OCI-LY7 (cell line): ENCODE results near the gene HMGCLL1. TPM values are rescaled to one million over a fixed set of nuclear protein-coding genes. Genes with fewer than 3 reads are reported as not detected.

Experiments used
- BruUV-seq: library from RNA; stranded (reverse); fragments of 400-500 nt; replicated peaks from 2 replicates; lab custom pipeline; 2021; lab: Mats Ljungman, UMichigan
- CTCF ChIA-PET: fragments of 300-600 bp; sonication (Branson Sonifier 250); formaldehyde crosslinking; loops from one replicate; lab custom pipeline; 2022; ENCODE audit warnings: antibody characterized with exemption; ENCODE audit not compliant: unreplicated experiment; lab: Charles Lee
- POLR2A ChIA-PET: fragments of 300-600 bp; sonication (Branson Sonifier 250); formaldehyde crosslinking; loops from one replicate; lab custom pipeline; 2022; ENCODE audit warnings: antibody characterized with exemption; lab: Charles Lee
- DNase-seq: peaks from one replicate; pipeline ENCODE4 v3.0.0-alpha.2; 2015; ENCODE audit warnings: low spot score
- H2AFZ ChIP-seq: fragments of 200-600 bp; sonication (generic), shearing (Covaris generic); 2 replicates; pipeline ENCODE4 v1.6.1; 2014; ENCODE audit warnings: mild to moderate bottlenecking, antibody characterized with exemption, low read length, moderate library complexity
- H3K27ac ChIP-seq: fragments of 200-600 bp; sonication (generic); 2 replicates; pipeline ENCODE4 v1.5.1; 2014; ENCODE audit warnings: mixed run types, low read depth, mild to moderate bottlenecking, moderate library complexity, low read length, inconsistent platforms; ENCODE audit not compliant: poor library complexity, severe bottlenecking
- H3K36me3 ChIP-seq: fragments of 200-600 bp; sonication (generic); 2 replicates; pipeline ENCODE4 v1.6.1; 2014; ENCODE audit warnings: mild to moderate bottlenecking, antibody characterized with exemption, low read length, moderate library complexity, mixed read lengths; ENCODE audit not compliant: insufficient read depth
- H3K4me1 ChIP-seq: fragments of 200-600 bp; sonication (generic); 2 replicates; pipeline ENCODE4 v1.5.1; 2014; ENCODE audit warnings: mild to moderate bottlenecking, low read length; ENCODE audit not compliant: insufficient read depth, poor library complexity, severe bottlenecking
- H3K4me2 ChIP-seq: fragments of 200-600 bp; sonication (generic); 2 replicates; pipeline ENCODE4 v1.6.1; 2014; ENCODE audit warnings: mild to moderate bottlenecking, low read length
- H3K4me3 ChIP-seq: fragments of 200-600 bp; sonication (generic); 2 replicates; pipeline ENCODE4 v1.5.1; 2014; ENCODE audit warnings: mild to moderate bottlenecking, low read depth, low read length; ENCODE audit not compliant: poor library complexity, severe bottlenecking
- H3K79me2 ChIP-seq: fragments of 200-600 bp; sonication (generic); 2 replicates; pipeline ENCODE4 v1.6.1; 2016; ENCODE audit warnings: low read depth, mild to moderate bottlenecking, low read length, moderate library complexity, mixed read lengths; ENCODE audit not compliant: insufficient read depth
- H3K9me2 ChIP-seq: fragments of 200-600 bp; sonication (generic); 2 replicates; pipeline ENCODE4 v1.6.1; 2016; ENCODE audit warnings: mild to moderate bottlenecking, low read length, mixed read lengths; ENCODE audit not compliant: insufficient read depth
- H3K9me3 ChIP-seq: fragments of 200-600 bp; sonication (generic); 2 replicates; pipeline ENCODE4 v1.6.1; 2014; ENCODE audit warnings: mild to moderate bottlenecking, mixed run types, low read length, mixed read lengths
- H4K20me1 ChIP-seq: fragments of 200-600 bp; sonication (generic); 2 replicates; pipeline ENCODE4 v1.6.1; 2014; ENCODE audit warnings: mild to moderate bottlenecking, antibody characterized with exemption, low read length, moderate library complexity, mixed read lengths; ENCODE audit not compliant: insufficient read depth
- CTCF ChIP-seq: fragments of 200-600 bp; sonication (generic); conservative IDR thresholded peaks from 2 replicates; pipeline ENCODE4 v1.5.1; 2014; ENCODE audit warnings: mild to moderate bottlenecking, antibody characterized with exemption, low read length, moderate library complexity, mixed read lengths
- EZH2phosphoT487 ChIP-seq: fragments of 200-600 bp; sonication (generic); IDR thresholded peaks from 2 replicates; pipeline ENCODE4 v1.6.1; 2018; ENCODE audit warnings: low read depth, borderline replicate concordance, mild to moderate bottlenecking, mixed run types, antibody characterized with exemption, low read length, moderate library complexity, mixed read lengths
- intact Hi-C: fragments of 100-400 bp; cut with micrococcal nuclease; formaldehyde crosslinking; loops from one replicate; pipeline ENCODE4 v1.10.0; 2022; ENCODE audit not compliant: unreplicated experiment
- total RNA-seq, 2 experiments: library from RNA; depleted of rRNA in 1 of 2; stranded (reverse); fragments of >200 nt in 1 of 2; shearing (Covaris generic) in 1 of 2; gene quantifications; 2 replicates each; pipeline ENCODE4 v1.2.3, GENCODE V29; 2014 to 2022

Gene HMGCLL1
- total RNA-seq, 2 experiments from 2014 or later, result not detected

- no peak overlapping the region for H3K27ac ChIP-seq
- H3K4me3 ChIP-seq, result no peak overlapping the region
- no TSS peak for BruUV-seq
- H2AFZ ChIP-seq, result no peak overlapping the region
- no peaks in the 10 kb centered on the region for H4K20me1 ChIP-seq
- no peak overlapping the region for H3K4me2 ChIP-seq
- H3K9me2 ChIP-seq, result no peaks in the 10 kb centered on the region
- ChIA-PET POLR2A (interaction anchor here (0.7 to 1.0 kb wide), 2 partner anchors 17 to 34 kb away, joined by 3 read pairs; no protein-coding TSS in a partner anchor), CTCF (interaction anchor here (0.6 kb wide), 1 partner anchor 20 kb away, joined by 3 read pairs; no protein-coding TSS in a partner anchor)
- DNase-seq, result no peak
- TF ChIP-seq EZH2phosphoT487, result no peak
- TF ChIP-seq CTCF, result no peak
- H3K9me3 ChIP-seq, result no peaks in the 10 kb centered on the region
- no peaks in the 10 kb centered on the region for H3K79me2 ChIP-seq
- intact Hi-C loops, result no loop called here
- H3K4me1 ChIP-seq, result no peaks in the 10 kb centered on the region
- H3K36me3 ChIP-seq, result no peaks in the 10 kb centered on the region
Measured at GRCh38 chr6:55397986-55398385, 181.0 kb downstream of the HMGCLL1 start.

GRCh38 chr6:55395871-55396270 is 183.1 kb downstream of the HMGCLL1 start:
- TF ChIP-seq EZH2phosphoT487, result no peak
- TF ChIP-seq CTCF, result no peak
- no peaks in the 10 kb centered on the region for H3K4me1 ChIP-seq
- no TSS peak for BruUV-seq
- CTCF ChIA-PET, result no interaction called here
- H4K20me1 ChIP-seq, result no peaks in the 10 kb centered on the region
- intact Hi-C loops, result no loop called here
- H3K79me2 ChIP-seq, result no peaks in the 10 kb centered on the region
- DNase-seq, result no peak
- H3K4me2 ChIP-seq, result no peak overlapping the region
- POLR2A ChIA-PET, result no interaction called here
- H3K9me2 ChIP-seq, result no peaks in the 10 kb centered on the region
- no peak overlapping the region for H2AFZ ChIP-seq
- no peak overlapping the region for H3K27ac ChIP-seq
- no peak overlapping the region for H3K4me3 ChIP-seq
- no peaks in the 10 kb centered on the region for H3K36me3 ChIP-seq
- H3K9me3 ChIP-seq, result no peaks in the 10 kb centered on the region

DNA sequence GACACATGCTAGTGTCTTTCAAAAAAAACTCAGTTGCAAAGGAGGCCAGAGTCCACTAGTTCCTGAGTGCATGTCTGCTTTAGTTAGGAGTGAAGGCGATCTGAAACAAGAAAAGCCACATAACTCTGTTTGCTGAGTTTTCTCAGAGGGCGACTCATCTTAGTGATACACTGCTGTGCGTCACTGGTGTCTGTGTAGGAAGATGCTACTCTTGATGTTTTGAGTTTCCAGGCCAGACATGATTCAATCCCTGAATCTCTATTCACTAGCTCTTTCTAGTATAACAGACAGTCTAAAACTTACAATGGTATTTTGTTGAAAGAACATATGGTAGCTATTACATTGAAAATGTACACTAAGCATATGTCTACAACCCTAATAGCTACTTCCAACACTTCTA is 190.8 kb downstream of the HMGCLL1 start:
- Histone ChIP-seq H3K27ac (no peak overlapping the region), H3K9me3 (no peaks in the 10 kb centered on the region), H4K20me1 (no peaks in the 10 kb centered on the region), H3K9me2 (no peaks in the 10 kb centered on the region), H3K4me2 (no peak overlapping the region), H3K79me2 (no peaks in the 10 kb centered on the region), H3K4me3 (no peak overlapping the region), H2AFZ (no peak overlapping the region), H3K36me3 (no peaks in the 10 kb centered on the region), H3K4me1 (no peaks in the 10 kb centered on the region)
- BruUV-seq, result no TSS peak
- intact Hi-C loops, result no loop called here
- POLR2A ChIA-PET, result interaction anchor here (0.6 kb wide), 1 partner anchor 412 kb away, joined by 4 read pairs; no protein-coding TSS in a partner anchor
- CTCF ChIA-PET, result no interaction called here
- TF ChIP-seq EZH2phosphoT487, result no peak
- TF ChIP-seq CTCF, result no peak
- DNase-seq, result no peak
